Measurements from ENCODE around the gene RRP15.
A peak's percentile ranks its signal among the peaks of the same experiment; 100 is the strongest.

The RRP15 gene

GRCh38 chr1:218344814-218345672 lies 60.0 kb downstream of the RRP15 start, which contains the start of gene TGFB2:
Gene TGFB2, plus strand, starts transcription at chr1:218345336. Its CDS starts 1,366 bp downstream, at chr1:218346702.
- peak within 1 kb of the TSS; percentile 66 to 71 for H3K4me3 ChIP-seq (replicated peaks in 1 of 2; ENCODE audit: low read depth in 2 of 2, low read length in 2 of 2)
- peak; percentile 83 to 92 for DNase-seq (ENCODE audit: low read depth in 2 of 2)
- no peak for TF ChIP-seq CTCF (IDR thresholded peaks at IDR 0.05; ENCODE audit: low read depth, low read length)

GRCh38 chr1:218345673-218346390 lies 60.7 kb downstream of the RRP15 start:
- peak; percentile 81 to 83 for DNase-seq (ENCODE audit: low read depth in 2 of 2)
- H3K4me3 ChIP-seq (replicated peaks in 1 of 2; ENCODE audit: low read depth in 2 of 2, low read length in 2 of 2): peak overlapping the region; percentile 66 to 71
- TF ChIP-seq CTCF (IDR thresholded peaks at IDR 0.05; ENCODE audit: low read depth, low read length): peak; percentile 3

GRCh38 chr1:218346391-218347204 lies 61.5 kb downstream of the RRP15 start:
- no peak for TF ChIP-seq CTCF (IDR thresholded peaks at IDR 0.05; ENCODE audit: low read depth, low read length)
- DNase-seq (ENCODE audit: low read depth in 2 of 2): peak; percentile 42 to 55

GRCh38 chr1:218347336-218347722 lies 62.2 kb downstream of the RRP15 start:
- TF ChIP-seq CTCF (IDR thresholded peaks at IDR 0.05; ENCODE audit: low read depth, low read length): peak; percentile 9
- peak overlapping the region; percentile 66 to 71 for H3K4me3 ChIP-seq (replicated peaks in 1 of 2; ENCODE audit: low read depth in 2 of 2, low read length in 2 of 2)
- peak; percentile 39 to 60 for DNase-seq (ENCODE audit: low read depth in 2 of 2)

More at GRCh38 chr1:218346391-218347204, 61.5 kb downstream of the RRP15 start:
- peak overlapping the region; percentile 66 to 71 for H3K4me3 ChIP-seq (replicated peaks in 1 of 2; ENCODE audit: low read depth in 2 of 2, low read length in 2 of 2)

GRCh38 chr1:218347723-218348627 lies 62.9 kb downstream of the RRP15 start:
- peak; percentile 70 to 84 for DNase-seq (ENCODE audit: low read depth in 2 of 2)

More at GRCh38 chr1:218347723-218348627, 62.9 kb downstream of the RRP15 start:
- H3K4me3 ChIP-seq (replicated peaks in 1 of 2; ENCODE audit: low read depth in 2 of 2, low read length in 2 of 2): peak overlapping the region; percentile 66 to 71
- TF ChIP-seq CTCF (IDR thresholded peaks at IDR 0.05; ENCODE audit: low read depth, low read length): no peak

Data from cardiac fibroblast (primary cell).